ENCODE results near the gene KCNIP1.

- TF ChIP-seq POLR2AphosphoS5 (IDR thresholded peaks at IDR 0.05) (no peak), CTCF (IDR thresholded peaks at IDR 0.05) (no peak), POLR2A (IDR thresholded peaks at IDR 0.05) (no peak)
Measured at GRCh38 chr5:170501361-170501760, 2.5 kb upstream of the KCNIP1 start.
